ENCODE measurements around the gene PARVG.

GRCh38 chr22:44247923-44248892, 67.5 kb downstream of the PARVG start:
- TF ChIP-seq CTCF (IDR thresholded peaks at IDR 0.05; ENCODE audit: borderline replicate concordance, extremely low read depth, low read length, poor library complexity, severe bottlenecking) (no peak), EZH2 (IDR thresholded peaks at IDR 0.05; ENCODE audit: borderline replicate concordance, low read depth, low read length, severe bottlenecking) (no peak)

Data from DND-41 (cell line).